Choroid plexus epithelial cell (primary cell): ENCODE measurements around the gene INAVA.

Source experiments
- DNase-seq: peaks from one replicate; pipeline ENCODE4 v3.0.0-alpha.2; 2010; ENCODE audit warnings: low read depth
- H3K4me3 ChIP-seq: 2 replicates; pipeline ENCODE4 v1.5.1; 2011; ENCODE audit warnings: low read depth, mild to moderate bottlenecking, control low read depth, low read length, moderate library complexity
- TF ChIP-seq, protein P1 (sequence below): conservative IDR thresholded peaks from 2 replicates; pipeline ENCODE4 v1.5.1; 2011; ENCODE audit warnings: low read depth, mild to moderate bottlenecking, control low read depth, inconsistent platforms, low read length, moderate library complexity

The INAVA gene

DNA sequence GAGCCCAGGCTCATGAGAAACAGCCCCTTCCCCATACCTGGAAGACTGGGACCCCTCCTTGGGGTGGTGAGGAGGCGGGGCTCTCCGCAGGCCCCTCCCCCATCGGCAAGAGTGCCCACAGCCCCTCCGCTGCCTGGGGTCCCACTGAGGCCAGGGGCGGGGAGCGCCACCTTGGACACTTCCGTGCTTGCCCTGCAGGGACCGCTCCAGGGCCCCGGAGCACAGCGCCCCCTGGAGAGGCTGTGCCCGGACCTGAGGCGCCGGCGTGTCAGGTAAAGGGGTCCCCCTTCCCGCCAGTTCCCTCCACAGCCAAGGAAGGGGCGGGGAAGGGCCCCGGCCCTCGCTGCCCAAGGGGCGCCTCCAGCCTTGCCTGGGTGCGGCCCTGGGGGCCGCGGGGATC, 21.5 kb downstream of the INAVA start:
- TF ChIP-seq, protein P1, sequence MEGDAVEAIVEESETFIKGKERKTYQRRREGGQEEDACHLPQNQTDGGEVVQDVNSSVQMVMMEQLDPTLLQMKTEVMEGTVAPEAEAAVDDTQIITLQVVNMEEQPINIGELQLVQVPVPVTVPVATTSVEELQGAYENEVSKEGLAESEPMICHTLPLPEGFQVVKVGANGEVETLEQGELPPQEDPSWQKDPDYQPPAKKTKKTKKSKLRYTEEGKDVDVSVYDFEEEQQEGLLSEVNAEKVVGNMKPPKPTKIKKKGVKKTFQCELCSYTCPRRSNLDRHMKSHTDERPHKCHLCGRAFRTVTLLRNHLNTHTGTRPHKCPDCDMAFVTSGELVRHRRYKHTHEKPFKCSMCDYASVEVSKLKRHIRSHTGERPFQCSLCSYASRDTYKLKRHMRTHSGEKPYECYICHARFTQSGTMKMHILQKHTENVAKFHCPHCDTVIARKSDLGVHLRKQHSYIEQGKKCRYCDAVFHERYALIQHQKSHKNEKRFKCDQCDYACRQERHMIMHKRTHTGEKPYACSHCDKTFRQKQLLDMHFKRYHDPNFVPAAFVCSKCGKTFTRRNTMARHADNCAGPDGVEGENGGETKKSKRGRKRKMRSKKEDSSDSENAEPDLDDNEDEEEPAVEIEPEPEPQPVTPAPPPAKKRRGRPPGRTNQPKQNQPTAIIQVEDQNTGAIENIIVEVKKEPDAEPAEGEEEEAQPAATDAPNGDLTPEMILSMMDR, result peak; percentile 24
- no peak for DNase-seq
- H3K4me3 ChIP-seq, result no peak overlapping the region

DNA sequence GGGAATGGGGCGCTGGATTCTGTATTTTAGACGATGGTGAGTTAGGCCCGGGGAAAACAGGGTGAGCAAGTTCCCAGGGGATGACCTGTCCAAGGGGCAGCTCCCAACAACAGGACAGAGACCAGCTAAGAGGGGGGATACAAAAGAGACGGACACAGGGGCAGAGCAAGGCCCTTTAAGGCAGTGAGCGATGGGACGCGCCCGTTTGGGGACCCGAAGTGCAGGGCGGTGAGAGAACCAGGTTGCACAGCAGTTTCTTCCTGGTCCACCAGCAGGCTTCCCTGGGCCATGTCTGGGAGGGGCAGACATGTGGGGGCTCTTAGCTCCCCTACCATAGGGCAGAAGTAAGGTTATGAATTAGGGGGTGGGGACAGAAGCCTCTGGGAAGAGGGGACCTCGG, 22.0 kb downstream of the INAVA start:
- TF ChIP-seq, protein P1, result no peak
- no peak for DNase-seq
- H3K4me3 ChIP-seq, result no peak overlapping the region

DNA sequence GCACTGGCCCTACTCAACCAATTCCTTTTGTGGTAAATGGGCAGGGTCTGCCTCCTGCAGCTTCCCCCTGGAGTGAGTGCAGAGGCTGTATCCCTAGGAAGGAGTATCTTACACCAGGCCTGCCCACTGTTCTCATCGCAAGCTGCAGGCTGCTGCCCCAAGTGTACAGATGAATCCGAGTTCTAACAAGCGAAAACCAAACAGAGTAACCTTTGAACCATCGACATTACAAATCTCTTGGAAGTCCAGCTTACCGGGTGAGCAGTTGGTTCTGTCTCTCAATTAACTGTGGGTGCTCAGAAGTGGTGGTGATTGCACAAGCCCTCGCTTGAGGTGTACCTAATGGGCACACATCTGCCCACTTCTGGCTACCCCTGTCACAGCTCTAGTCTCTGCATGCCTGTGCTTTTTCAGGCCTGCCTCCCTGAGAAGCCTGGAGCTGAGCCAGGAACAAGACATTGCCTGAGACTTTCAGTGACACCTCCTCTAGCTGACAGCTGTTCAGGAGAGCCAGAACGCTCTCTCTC, 22.7 kb downstream of the INAVA start:
- TF ChIP-seq, protein P1, result no peak
- H3K4me3 ChIP-seq, result no peak overlapping the region
- DNase-seq, result no peak

DNA sequence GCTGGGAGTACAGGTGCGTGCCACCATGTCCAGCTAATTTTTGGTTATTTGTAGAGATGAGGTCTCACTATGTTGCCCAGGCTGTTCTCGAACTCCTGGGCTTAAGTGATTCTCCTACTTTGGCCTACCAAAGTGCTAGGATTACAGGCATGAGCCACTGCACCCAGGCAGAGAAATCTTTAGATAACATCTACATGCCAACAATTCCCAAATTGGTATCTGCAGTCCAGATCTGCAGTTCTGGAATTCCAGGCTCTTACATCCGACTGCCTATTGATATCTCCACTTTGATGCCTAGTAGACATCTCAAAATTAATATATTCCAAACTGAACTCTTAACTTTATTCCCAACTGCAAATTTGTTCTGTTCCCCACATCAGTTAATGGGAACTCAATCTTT, 23.3 kb downstream of the INAVA start:
- no peak for DNase-seq

DNA sequence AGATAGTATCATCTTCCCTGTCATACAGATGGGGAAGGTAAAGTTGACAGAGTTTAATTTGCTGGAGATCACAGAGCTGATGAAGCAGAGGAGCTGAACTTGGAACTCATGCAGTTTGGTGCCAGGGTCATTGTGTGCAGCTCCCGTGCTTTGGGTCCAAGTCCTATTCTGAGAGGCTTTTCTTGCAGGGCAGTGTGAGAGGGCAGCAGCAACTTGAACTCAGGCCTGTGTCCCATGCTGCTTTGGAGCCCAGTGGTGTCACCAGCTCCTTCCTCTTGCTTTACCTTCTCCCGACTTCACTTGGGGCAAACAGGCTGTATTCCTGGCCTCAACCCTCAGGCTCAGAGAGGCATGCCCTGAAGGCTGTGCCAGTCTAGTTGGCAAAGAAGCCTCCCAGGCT, 24.7 kb downstream of the INAVA start:
- TF ChIP-seq, protein P1, result no peak
- DNase-seq, result no peak
- no peak overlapping the region for H3K4me3 ChIP-seq

More for the DNA sequence above, 23.3 kb downstream of the INAVA start:
- TF ChIP-seq, protein P1, result no peak
- H3K4me3 ChIP-seq, result no peak overlapping the region

DNA sequence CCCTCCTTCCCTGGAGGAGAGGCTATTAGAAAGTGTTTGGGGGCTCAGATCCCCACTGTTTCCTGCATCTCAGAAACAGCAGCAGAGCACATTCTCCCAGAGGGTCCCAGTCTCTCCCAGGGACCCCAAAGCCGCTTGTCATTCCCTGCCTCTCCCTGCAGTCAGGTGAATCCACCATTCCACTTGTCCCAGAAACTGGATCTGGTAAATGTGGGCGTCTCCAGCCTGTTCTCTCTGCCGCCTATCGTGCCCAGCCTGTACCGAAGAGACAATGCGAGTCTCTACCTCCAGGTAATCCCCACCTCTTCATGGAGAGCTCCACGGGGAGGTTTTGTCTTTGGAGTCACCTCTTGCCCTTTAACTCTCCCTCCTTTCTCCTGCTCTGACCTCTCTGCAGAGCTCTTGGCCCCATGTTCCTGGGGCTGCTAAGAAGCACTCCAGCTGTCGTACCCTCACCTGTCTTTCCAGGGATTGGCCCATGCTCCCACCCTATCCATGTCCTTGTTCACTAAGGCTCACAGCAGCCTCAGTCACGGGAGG, 26.9 kb downstream of the INAVA start:
- TF ChIP-seq, protein P1, result no peak
- H3K4me3 ChIP-seq, result no peak overlapping the region
- DNase-seq, result no peak

DNA sequence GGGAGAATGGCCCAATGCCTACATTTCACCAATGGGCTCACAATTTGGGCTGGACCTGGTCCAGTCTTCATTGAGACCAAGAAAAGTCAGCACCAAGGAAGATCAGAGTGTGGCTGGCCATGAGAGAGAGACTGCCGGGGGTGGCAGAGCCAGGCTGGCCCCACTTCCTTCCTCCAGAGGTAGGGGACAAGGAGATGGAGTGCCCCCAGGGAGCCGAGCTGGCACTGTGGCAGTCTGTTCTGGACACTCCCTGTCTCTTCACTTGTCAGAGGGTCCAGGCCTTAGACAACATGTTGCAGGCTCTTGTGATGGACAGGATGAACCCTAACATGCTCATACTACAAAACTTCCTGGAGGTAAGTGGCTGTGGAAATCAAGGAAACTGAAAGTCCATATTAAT, 27.7 kb downstream of the INAVA start:
- H3K4me3 ChIP-seq, result no peak overlapping the region
- TF ChIP-seq, protein P1, result no peak
- no peak for DNase-seq
